ENCODE measurements around the gene IKZF5. TPM values are rescaled to one million over a fixed set of nuclear protein-coding genes. Genes with fewer than 3 reads are reported as not detected.

Gene IKZF5
- total RNA-seq, 2 experiments from 2014 or later, result 15.2 to 21.5 TPM

DNA sequence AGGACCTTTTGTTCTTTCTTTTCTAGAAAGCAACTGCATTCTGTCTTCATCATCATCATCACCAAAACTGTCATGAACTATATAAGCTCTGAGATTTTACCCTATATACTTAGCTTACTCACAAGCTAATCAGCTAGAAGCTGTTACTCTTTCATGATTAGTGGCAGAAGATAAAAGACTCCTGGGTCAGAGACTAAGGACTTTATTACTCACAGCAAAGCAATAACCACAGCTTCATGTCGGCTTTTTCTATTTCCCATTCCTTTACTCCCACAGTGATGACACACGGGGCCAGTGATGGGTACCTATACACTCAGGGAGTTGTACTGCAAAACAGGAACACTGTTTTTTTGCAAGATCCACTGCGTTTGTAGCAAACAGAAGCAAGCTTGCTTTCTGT is 46.2 kb downstream of the IKZF5 start:
- Mint-ChIP-seq H3K36me3 (ENCODE audit: low read depth) (peaks cover 6% of the 10 kb centered on the region), H3K27ac (no peak overlapping the region), H3K27me3 (peaks cover 7% of the 10 kb centered on the region), H3K4me1 (ENCODE audit: low read depth) (no peaks in the 10 kb centered on the region), H3K9me3 (peaks cover 17% of the 10 kb centered on the region), H3K4me3 (no peak overlapping the region)
- POLR2A ChIA-PET, result no interaction called here
- CTCF ChIA-PET, result interaction anchor here (1.0 kb wide), 1 partner anchor 17 kb away, joined by 3 read pairs; the partner anchor contains the start of gene PSTK
- DNase-seq, result no peak
- ATAC-seq, result no peak
- no peak for TF ChIP-seq CTCF (IDR thresholded peaks at IDR 0.05)
- intact Hi-C loops (cut with micrococcal nuclease), result no loop called here

- Mint-ChIP-seq H3K36me3 (ENCODE audit: low read depth) (peaks cover 12% of the 10 kb centered on the region), H3K4me1 (ENCODE audit: low read depth) (peaks cover 15% of the 10 kb centered on the region), H3K27me3 (peaks cover 3% of the 10 kb centered on the region), H3K9me3 (no peaks in the 10 kb centered on the region), H3K4me3 (no peak overlapping the region), H3K27ac (no peak overlapping the region)
- no peak for ATAC-seq
- no peak for TF ChIP-seq CTCF (IDR thresholded peaks at IDR 0.05)
- POLR2A ChIA-PET, result interaction anchor here (1.1 kb wide), 1 partner anchor 22 kb away, joined by 4 read pairs; no protein-coding TSS in a partner anchor
- intact Hi-C loops (cut with micrococcal nuclease), result no loop called here
- no peak for DNase-seq
- CTCF ChIA-PET, result interaction anchor here (1.6 kb wide), 1 partner anchor 23 kb away, joined by 10 read pairs; the partner anchor contains the start of gene PSTK
Observed at GRCh38 chr10:122957474-122957873, 51.1 kb downstream of the IKZF5 start.

GRCh38 chr10:122955892-122956291 is 52.7 kb downstream of the IKZF5 start:
- ChIA-PET CTCF (no interaction called here), POLR2A (interaction anchor here (0.6 to 1.4 kb wide), 3 partner anchors 24 to 545 kb away, joined by 3 read pairs; partner anchors contain the start of gene PSTK)
- intact Hi-C loops (cut with micrococcal nuclease), result loop anchor here (2.0 kb wide), 2 partner anchors 53 to 77 kb away; partner anchors contain the start of genes ACADSB, FAM24B and IKZF5
- H3K27me3 Mint-ChIP-seq, result no peaks in the 10 kb centered on the region
- H3K36me3 Mint-ChIP-seq (ENCODE audit: low read depth), result peaks cover 17% of the 10 kb centered on the region
- no peaks in the 10 kb centered on the region for H3K9me3 Mint-ChIP-seq
- no peak for TF ChIP-seq CTCF (IDR thresholded peaks at IDR 0.05)
- peaks cover 20% of the 10 kb centered on the region for H3K4me1 Mint-ChIP-seq (ENCODE audit: low read depth)
- no peak for DNase-seq
- H3K4me3 Mint-ChIP-seq, result no peak overlapping the region
- no peak for ATAC-seq
- H3K27ac Mint-ChIP-seq, result no peak overlapping the region

DNA sequence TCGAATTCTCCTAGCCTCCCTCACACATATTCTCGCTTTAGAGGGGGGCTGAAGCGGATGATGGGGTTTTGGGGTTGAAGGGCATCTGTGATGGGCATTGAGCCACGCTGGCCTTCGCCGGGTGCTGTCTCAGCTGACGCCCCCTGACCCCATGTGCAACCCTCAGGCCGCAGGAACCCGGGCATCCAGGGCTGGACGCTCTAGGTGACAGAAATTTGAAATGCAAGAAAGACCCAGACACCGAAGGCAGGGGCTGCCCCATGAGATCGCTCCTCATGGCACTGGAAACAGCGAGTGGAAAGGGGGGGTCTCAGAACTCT is 53.9 kb downstream of the IKZF5 start:
- Mint-ChIP-seq H3K27me3 (no peaks in the 10 kb centered on the region), H3K4me3 (peak overlapping the region; percentile 82), H3K36me3 (ENCODE audit: low read depth) (peaks cover 24% of the 10 kb centered on the region), H3K27ac (peak overlapping the region; percentile 16), H3K9me3 (no peaks in the 10 kb centered on the region), H3K4me1 (ENCODE audit: low read depth) (peaks cover 24% of the 10 kb centered on the region)
- TF ChIP-seq CTCF (IDR thresholded peaks at IDR 0.05), result no peak
- no peak for ATAC-seq
- no peak for DNase-seq
- intact Hi-C loops (cut with micrococcal nuclease), result loop anchor here (2.0 kb wide), 2 partner anchors 54 to 76 kb away; partner anchors contain the start of genes ACADSB, FAM24B and IKZF5
- POLR2A ChIA-PET, result interaction anchor here (1.4 to 1.8 kb wide), 3 partner anchors 24 to 54 kb away, joined by 6 to 7 read pairs (median 7); partner anchors contain the start of genes ACADSB, IKZF5 and PSTK
- CTCF ChIA-PET, result interaction anchor here (1.6 kb wide), 1 partner anchor 11 kb away, joined by 3 read pairs; no protein-coding TSS in a partner anchor

Measured in activated CD8-positive, alpha-beta T cell treated with anti-CD3 and anti-CD28 coated beads for 36 hours (primary cell).